GM18511 (cell line): ENCODE results near the gene TRIP10.
"Not testable (repeated sequence)": the region's sequence is repeated elsewhere in the genome, so short reads cannot be mapped to it uniquely, and the experiment has no call there.

Experiments
- ATAC-seq: cut with Tn5 transposase; IDR thresholded peaks from one replicate; pipeline ENCODE4 v1.9.1; 2021; ENCODE audit warnings: mild to moderate bottlenecking, moderate library complexity; ENCODE audit not compliant: unreplicated experiment

The TRIP10 gene

GRCh38 chr19:6767081-6767356, 27.5 kb downstream of the TRIP10 start:
- peak; percentile 27 for ATAC-seq

GRCh38 chr19:6767357-6768235, 28.1 kb downstream of the TRIP10 start, which contains the start of gene SH2D3A:
Gene SH2D3A, minus strand, starts transcription at chr19:6767435. Its CDS starts 3,687 bp downstream, at chr19:6763748.
- peak; percentile 72 for ATAC-seq

GRCh38 chr19:6768236-6768785, 28.8 kb downstream of the TRIP10 start:
- ATAC-seq = no peak

GRCh38 chr19:6769006-6769619, 29.6 kb downstream of the TRIP10 start:
- no peak for ATAC-seq

- not testable (repeated sequence) for ATAC-seq
These were observed 32.2 kb downstream of the TRIP10 start for GRCh38 chr19:6771648-6772027.

- ATAC-seq = peak; percentile 45
These were observed 32.8 kb downstream of the TRIP10 start, which contains the start of gene VAV1 for GRCh38 chr19:6772028-6772865. Gene VAV1, plus strand, starts transcription at chr19:6772708. Its CDS starts 100 bp downstream, at chr19:6772808.

GRCh38 chr19:6772866-6773322, 33.4 kb downstream of the TRIP10 start:
- peak; percentile 2 for ATAC-seq

- peak; percentile 43 for ATAC-seq
These were observed 33.9 kb downstream of the TRIP10 start for GRCh38 chr19:6773323-6773931.

GRCh38 chr19:6774821-6775707, 35.6 kb downstream of the TRIP10 start:
- no peak for ATAC-seq

GRCh38 chr19:6776045-6776444, 36.6 kb downstream of the TRIP10 start:
- not testable (repeated sequence) for ATAC-seq

GRCh38 chr19:6776999-6777398, 37.5 kb downstream of the TRIP10 start:
- ATAC-seq = no peak

- no peak for ATAC-seq
These were observed 38.0 kb downstream of the TRIP10 start for GRCh38 chr19:6777434-6777833.

GRCh38 chr19:6778386-6778785, 38.9 kb downstream of the TRIP10 start:
- ATAC-seq = no peak

GRCh38 chr19:6779206-6779605, 39.7 kb downstream of the TRIP10 start:
- ATAC-seq = no peak

- ATAC-seq = no peak
These were observed 47.9 kb downstream of the TRIP10 start for GRCh38 chr19:6787393-6787792.

GRCh38 chr19:6788896-6789295, 49.4 kb downstream of the TRIP10 start:
- ATAC-seq = no peak

- ATAC-seq = no peak
These were observed 51.0 kb downstream of the TRIP10 start for GRCh38 chr19:6790194-6791128.

GRCh38 chr19:6791237-6791636, 51.8 kb downstream of the TRIP10 start:
- ATAC-seq = no peak
